ENCODE data around the gene D2HGDH. TPM values are rescaled to one million over a fixed set of nuclear protein-coding genes. Genes with fewer than 3 reads are reported as not detected.
"Not testable (repeated sequence)": the region's sequence is repeated elsewhere in the genome, so short reads cannot be mapped to it uniquely, and the experiment has no call there.

D2HGDH gene
- total RNA-seq, 3 donors from 2014 or later = 52.2 to 88.6 (median 63.0) TPM

- H3K9me3 ChIP-seq = no peaks in the 10 kb centered on the region
- no peak for TF ChIP-seq CTCF (IDR thresholded peaks at IDR 0.05)
- H3K4me1 ChIP-seq (ENCODE audit: low read depth) = peaks cover 9% of the 10 kb centered on the region
- intact Hi-C loops (cut with DNase I, micrococcal nuclease) = no loop called here
- no peak for ATAC-seq
- no peak for DNase-seq
- no peaks in the 10 kb centered on the region for H3K36me3 ChIP-seq (ENCODE audit: low read depth)
- H3K4me3 ChIP-seq = no peak overlapping the region
Measured at GRCh38 chr2:241739651-241740050, 5.2 kb downstream of the D2HGDH start.

- intact Hi-C loops (cut with DNase I, micrococcal nuclease) = no loop called here
- Histone ChIP-seq H3K4me1 (ENCODE audit: low read depth) (peaks cover 3% of the 10 kb centered on the region), H3K4me3 (no peak overlapping the region), H3K36me3 (ENCODE audit: low read depth) (no peaks in the 10 kb centered on the region), H3K9me3 (no peaks in the 10 kb centered on the region)
- DNase-seq = peak in 1 of 3 donors; percentile 68
- peak; percentile 38 for ATAC-seq
- TF ChIP-seq CTCF (IDR thresholded peaks at IDR 0.05) = no peak
Measured at GRCh38 chr2:241741016-241741415, 6.6 kb downstream of the D2HGDH start.

- no peak overlapping the region for H3K4me3 ChIP-seq
- intact Hi-C loops (cut with DNase I, micrococcal nuclease) = no loop called here
- H3K36me3 ChIP-seq (ENCODE audit: low read depth) = peaks cover 3% of the 10 kb centered on the region
- ATAC-seq (no peak), DNase-seq (no peak)
- H3K4me1 ChIP-seq (ENCODE audit: low read depth) = no peaks in the 10 kb centered on the region
- no peaks in the 10 kb centered on the region for H3K9me3 ChIP-seq
- no peak for TF ChIP-seq CTCF (IDR thresholded peaks at IDR 0.05)
Measured at GRCh38 chr2:241742320-241742939, 8.0 kb downstream of the D2HGDH start.

- H3K4me1 ChIP-seq (ENCODE audit: low read depth); H3K4me3 ChIP-seq; H3K36me3 ChIP-seq (ENCODE audit: low read depth); ATAC-seq; H3K9me3 ChIP-seq; intact Hi-C loops (cut with DNase I, micrococcal nuclease); DNase-seq: not testable (repeated sequence)
Measured at GRCh38 chr2:241743008-241743407, 8.6 kb downstream of the D2HGDH start.

- H3K4me3 ChIP-seq = no peak overlapping the region
- H3K36me3 ChIP-seq (ENCODE audit: low read depth) = peaks cover 3% of the 10 kb centered on the region
- intact Hi-C loops (cut with DNase I, micrococcal nuclease) = no loop called here
- DNase-seq (no peak), ATAC-seq (no peak)
- no peaks in the 10 kb centered on the region for H3K9me3 ChIP-seq
- no peaks in the 10 kb centered on the region for H3K4me1 ChIP-seq (ENCODE audit: low read depth)
- no peak for TF ChIP-seq CTCF (IDR thresholded peaks at IDR 0.05)
Measured at GRCh38 chr2:241743620-241744019, 9.2 kb downstream of the D2HGDH start.

- peaks cover 3% of the 10 kb centered on the region for H3K36me3 ChIP-seq (ENCODE audit: low read depth)
- no peak for DNase-seq
- intact Hi-C loops (cut with DNase I, micrococcal nuclease) = no loop called here
- no peak for TF ChIP-seq CTCF (IDR thresholded peaks at IDR 0.05)
- no peaks in the 10 kb centered on the region for H3K4me1 ChIP-seq (ENCODE audit: low read depth)
- no peak overlapping the region for H3K4me3 ChIP-seq
- H3K9me3 ChIP-seq = no peaks in the 10 kb centered on the region
- no peak for ATAC-seq
Measured at GRCh38 chr2:241744028-241744754, 9.8 kb downstream of the D2HGDH start.
